HCT116 (cell line): ENCODE results near the gene OTUB2. TPM values are rescaled to one million over a fixed set of nuclear protein-coding genes. Genes with fewer than 3 reads are reported as not detected.

Source experiments
- ATAC-seq: fragments of 200-7000 bp; cut with Tn5 transposase; 2 replicates; pipeline ENCODE4 v1.9.1; 2020; ENCODE audit warnings: mild to moderate bottlenecking, moderate library complexity
- BruUV-seq: library from RNA; stranded (reverse); fragments of 400-500 nt; replicated peaks from 2 replicates; lab custom pipeline; 2021; lab: Mats Ljungman, UMichigan
- CTCF ChIA-PET: fragments of 300-600 bp; sonication (Branson Sonifier 250); formaldehyde crosslinking; loops from one replicate; lab custom pipeline; 2021; ENCODE audit warnings: antibody characterized with exemption; lab: Charles Lee
- POLR2A ChIA-PET: fragments of 300-600, 350-600 bp; sonication (Branson Sonifier 250); formaldehyde crosslinking; loops from one replicate; lab custom pipeline; 2021; ENCODE audit warnings: antibody characterized with exemption; lab: Charles Lee
- RAD21 ChIA-PET, 2 experiments: fragments of 300-600 bp; sonication (Branson Sonifier 250); formaldehyde crosslinking; loops; one replicate each; lab custom pipeline; 2023; ENCODE audit warnings: low total read pairs in 2 of 2; ENCODE audit not compliant: uncharacterized antibody in 2 of 2, unreplicated experiment in 2 of 2, low non-redundant PET in 1 of 2; lab: Charles Lee
- DNase-seq: peaks from one replicate; pipeline ENCODE4 v3.0.0-alpha.2; 2010; ENCODE audit warnings: low read depth, low spot score
- H2AFZ ChIP-seq: fragments of 200-600 bp; shearing (Covaris generic), sonication (generic); 2 replicates; pipeline ENCODE4 v1.6.1; 2017; ENCODE audit warnings: low read depth, mixed run types, mixed read lengths, antibody characterized with exemption, low read length; ENCODE audit not compliant: poor library complexity, severe bottlenecking
- H3K27ac ChIP-seq: 2 replicates; pipeline ENCODE4 v1.5.1; 2012; ENCODE audit warnings: low read depth, low read length
- H3K27me3 ChIP-seq: fragments of 200-600 bp; sonication (generic); 2 replicates; pipeline ENCODE4 v1.6.1; 2016; ENCODE audit warnings: mixed run types, low read length, mixed read lengths; ENCODE audit not compliant: insufficient read depth
- H3K36me3 ChIP-seq, 2 experiments: fragments of 200-500 bp in 1 of 2; fragments of 200-600 bp in 1 of 2; sonication (Bioruptor generic) in 1 of 2; sonication (generic) in 1 of 2; 2 replicates each; pipeline versions ENCODE4 v1.5.1 to v1.6.1; 2014 to 2016; ENCODE audit warnings: low read length in 2 of 2, inconsistent platforms in 1 of 2, mixed read lengths in 1 of 2, mixed run types in 1 of 2; ENCODE audit not compliant: insufficient read depth in 2 of 2, control insufficient read depth in 1 of 2
- H3K4me1 ChIP-seq, 2 experiments: fragments of 200-600 bp in 1 of 2; sonication (generic) in 1 of 2; 2 replicates each; pipeline versions ENCODE4 v1.5.1 to v1.6.1; 2012 to 2017; ENCODE audit warnings: low read length in 2 of 2, inconsistent platforms in 1 of 2, mild to moderate bottlenecking in 1 of 2, mixed read lengths in 1 of 2, mixed run types in 1 of 2, moderate library complexity in 1 of 2; ENCODE audit not compliant: insufficient read depth in 2 of 2, control insufficient read depth in 1 of 2
- H3K4me2 ChIP-seq: fragments of 200-600 bp; sonication (generic); 2 replicates; pipeline ENCODE4 v1.6.1; 2017; ENCODE audit warnings: mixed run types, low read length, mixed read lengths
- H3K4me3 ChIP-seq, 2 experiments: fragments of 200-600 bp in 1 of 2; sonication (generic) in 1 of 2; replicated peaks in 1 of 2; 2 replicates each; pipeline ENCODE4 v1.5.1; 2011 to 2016; ENCODE audit warnings: low read length in 2 of 2, control low read depth in 1 of 2, low read depth in 1 of 2, mild to moderate bottlenecking in 1 of 2, mixed read lengths in 1 of 2, mixed run types in 1 of 2
- H3K79me2 ChIP-seq: fragments of 200-600 bp; sonication (generic); 2 replicates; pipeline ENCODE4 v1.6.1; 2017; ENCODE audit warnings: mild to moderate bottlenecking, mixed run types, low read length, moderate library complexity, mixed read lengths; ENCODE audit not compliant: insufficient read depth
- H3K9ac ChIP-seq: fragments of 200-600 bp; sonication (generic); 2 replicates; pipeline ENCODE4 v1.6.1; 2016; ENCODE audit warnings: low read length, mixed read lengths
- H3K9me2 ChIP-seq: fragments of 200-600 bp; sonication (generic), shearing (Covaris generic); 2 replicates; pipeline ENCODE4 v1.6.1; 2017; ENCODE audit warnings: mixed run types, mild to moderate bottlenecking, moderate library complexity; ENCODE audit not compliant: insufficient read depth
- H3K9me3 ChIP-seq, 2 experiments: fragments of 200-500 bp in 1 of 2; fragments of 200-600 bp in 1 of 2; sonication (Bioruptor generic) in 1 of 2; sonication (generic) in 1 of 2; 2 replicates each; pipeline ENCODE4 v1.6.1; 2014 to 2017; ENCODE audit warnings: low read length in 2 of 2, mixed read lengths in 2 of 2, inconsistent platforms in 1 of 2, low read depth in 1 of 2, mild to moderate bottlenecking in 1 of 2, mixed run types in 1 of 2, moderate library complexity in 1 of 2; ENCODE audit not compliant: control insufficient read depth in 1 of 2, insufficient read depth in 1 of 2
- H4K20me1 ChIP-seq: fragments of 200-600 bp; sonication (generic), shearing (Covaris generic); 2 replicates; pipeline ENCODE4 v1.6.1; 2017; ENCODE audit warnings: mixed run types, mild to moderate bottlenecking, moderate library complexity; ENCODE audit not compliant: insufficient read depth
- ATF3 ChIP-seq: IDR thresholded peaks from 2 replicates; pipeline ENCODE4 v1.6.1; 2012
- CBX3 ChIP-seq: IDR thresholded peaks from 2 replicates; pipeline ENCODE4 v1.6.1; 2012; ENCODE audit warnings: low read depth
- EZH2 ChIP-seq: fragments of 200-600 bp; sonication (generic); IDR thresholded peaks from 2 replicates; pipeline ENCODE4 v1.6.1; 2017; ENCODE audit warnings: antibody characterized with exemption, mixed run types
- SP1 ChIP-seq: IDR thresholded peaks from 2 replicates; pipeline ENCODE4 v1.6.1; 2012; ENCODE audit warnings: low read depth
- SRF ChIP-seq: IDR thresholded peaks from 2 replicates; pipeline ENCODE4 v1.6.1; 2012; ENCODE audit warnings: low read depth
- TCF7L2 ChIP-seq: IDR thresholded peaks from 2 replicates; pipeline ENCODE4 v1.7.0; 2011; ENCODE audit warnings: borderline replicate concordance, inconsistent platforms; ENCODE audit not compliant: insufficient read depth, insufficient read length; ENCODE audit errors: extremely low read depth
- YY1 ChIP-seq: IDR thresholded peaks from 2 replicates; pipeline ENCODE4 v1.6.1; 2011; ENCODE audit warnings: low read length, low read depth, moderate library complexity, mild to moderate bottlenecking; ENCODE audit not compliant: insufficient replicate concordance; ENCODE audit errors: extremely low read depth
- ZBTB33 ChIP-seq: IDR thresholded peaks from 2 replicates; pipeline ENCODE4 v1.6.1; 2011; ENCODE audit warnings: mild to moderate bottlenecking, low read length, moderate library complexity; ENCODE audit not compliant: insufficient replicate concordance; ENCODE audit errors: extremely low read depth
- ZFX ChIP-seq: fragments of 450-650 bp; IDR thresholded peaks from 2 replicates; pipeline ENCODE4 v1.6.1; 2017
- intact Hi-C: fragments of 100-400 bp; cut with micrococcal nuclease; formaldehyde crosslinking; loops from 2 replicates; pipeline ENCODE4 v1.10.0; 2022
- total RNA-seq: library from RNA; stranded (reverse); gene quantifications from one replicate; pipeline ENCODE4 v1.2.1, GENCODE V29; 2021; ENCODE audit not compliant: unreplicated experiment
- TF ChIP-seq, protein P1 (sequence below): IDR thresholded peaks from 2 replicates; pipeline ENCODE4 v1.6.1; 2012; ENCODE audit warnings: low read depth

The OTUB2 gene
- total RNA-seq, 1 experiment from 2014 or later = 6.6 TPM

DNA sequence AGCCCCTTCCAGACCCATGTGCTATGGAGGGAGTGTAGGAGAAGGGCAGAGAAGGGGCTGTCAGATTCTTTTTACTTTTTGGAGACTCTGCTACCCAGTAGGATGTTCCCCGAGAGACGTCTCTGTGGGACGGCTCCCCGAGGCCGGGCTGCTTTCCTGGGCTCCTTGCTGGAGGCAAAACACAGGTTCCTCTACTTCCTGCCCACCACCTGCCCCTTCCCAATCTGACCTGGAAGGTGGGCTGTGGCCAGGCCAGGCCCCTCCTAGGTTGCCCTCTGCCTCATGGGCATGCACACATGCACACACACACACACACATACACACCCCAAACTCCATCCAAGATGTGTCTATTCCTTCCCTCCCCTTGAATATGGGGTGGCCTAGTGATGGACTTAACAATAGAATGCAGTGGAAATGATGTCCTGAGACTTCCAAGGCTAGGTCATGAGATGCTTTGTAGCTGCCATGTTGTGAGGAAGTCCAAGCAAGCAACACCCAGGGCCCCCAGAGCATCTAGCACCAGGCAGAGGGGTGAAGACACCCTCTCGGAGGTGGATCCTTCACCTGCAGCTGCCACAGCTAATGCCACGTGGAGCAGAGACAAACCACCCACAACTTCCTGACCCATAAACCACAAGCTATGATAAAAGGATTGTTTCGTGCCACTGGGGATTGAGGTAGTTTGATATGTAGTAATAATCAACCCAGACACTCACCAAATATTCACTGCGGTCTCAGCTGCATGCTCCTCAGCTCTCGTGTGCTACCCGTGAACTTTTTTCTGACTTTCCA, 48.2 kb upstream of the OTUB2 start:
- H3K27ac ChIP-seq = no peak overlapping the region
- CTCF ChIA-PET = no interaction called here
- no peak for TF ChIP-seq TCF7L2
- no peak for TF ChIP-seq ATF3
- no peak for TF ChIP-seq CBX3
- TF ChIP-seq SP1 = no peak
- TF ChIP-seq EZH2 = no peak
- TF ChIP-seq ZBTB33 = no peak
- no peak for TF ChIP-seq ZFX
- TF ChIP-seq SRF = no peak
- TF ChIP-seq, protein P1, sequence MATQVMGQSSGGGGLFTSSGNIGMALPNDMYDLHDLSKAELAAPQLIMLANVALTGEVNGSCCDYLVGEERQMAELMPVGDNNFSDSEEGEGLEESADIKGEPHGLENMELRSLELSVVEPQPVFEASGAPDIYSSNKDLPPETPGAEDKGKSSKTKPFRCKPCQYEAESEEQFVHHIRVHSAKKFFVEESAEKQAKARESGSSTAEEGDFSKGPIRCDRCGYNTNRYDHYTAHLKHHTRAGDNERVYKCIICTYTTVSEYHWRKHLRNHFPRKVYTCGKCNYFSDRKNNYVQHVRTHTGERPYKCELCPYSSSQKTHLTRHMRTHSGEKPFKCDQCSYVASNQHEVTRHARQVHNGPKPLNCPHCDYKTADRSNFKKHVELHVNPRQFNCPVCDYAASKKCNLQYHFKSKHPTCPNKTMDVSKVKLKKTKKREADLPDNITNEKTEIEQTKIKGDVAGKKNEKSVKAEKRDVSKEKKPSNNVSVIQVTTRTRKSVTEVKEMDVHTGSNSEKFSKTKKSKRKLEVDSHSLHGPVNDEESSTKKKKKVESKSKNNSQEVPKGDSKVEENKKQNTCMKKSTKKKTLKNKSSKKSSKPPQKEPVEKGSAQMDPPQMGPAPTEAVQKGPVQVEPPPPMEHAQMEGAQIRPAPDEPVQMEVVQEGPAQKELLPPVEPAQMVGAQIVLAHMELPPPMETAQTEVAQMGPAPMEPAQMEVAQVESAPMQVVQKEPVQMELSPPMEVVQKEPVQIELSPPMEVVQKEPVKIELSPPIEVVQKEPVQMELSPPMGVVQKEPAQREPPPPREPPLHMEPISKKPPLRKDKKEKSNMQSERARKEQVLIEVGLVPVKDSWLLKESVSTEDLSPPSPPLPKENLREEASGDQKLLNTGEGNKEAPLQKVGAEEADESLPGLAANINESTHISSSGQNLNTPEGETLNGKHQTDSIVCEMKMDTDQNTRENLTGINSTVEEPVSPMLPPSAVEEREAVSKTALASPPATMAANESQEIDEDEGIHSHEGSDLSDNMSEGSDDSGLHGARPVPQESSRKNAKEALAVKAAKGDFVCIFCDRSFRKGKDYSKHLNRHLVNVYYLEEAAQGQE = no peak
- TF ChIP-seq YY1 = no peak
- TF ChIP-seq, all 23 proteins: peak for 0
- POLR2A ChIA-PET = no interaction called here
- Histone ChIP-seq H3K4me3 (no peak overlapping the region), H3K4me1 (no peaks in the 10 kb centered on the region), H3K9ac (no peak overlapping the region), H4K20me1 (no peaks in the 10 kb centered on the region), H3K79me2 (no peaks in the 10 kb centered on the region), H3K4me2 (no peak overlapping the region), H3K9me3 (no peaks in the 10 kb centered on the region), H3K36me3 (no peaks in the 10 kb centered on the region), H3K9me2 (no peaks in the 10 kb centered on the region), H2AFZ (no peak overlapping the region), H3K27me3 (no peaks in the 10 kb centered on the region)
- intact Hi-C loops = no loop called here
- RAD21 ChIA-PET = no interaction called here
- ATAC-seq (no peak), DNase-seq (no peak)
- BruUV-seq = no TSS peak
